ENCODE results near the gene MZF1.

- TF ChIP-seq EZH2 (IDR thresholded peaks at IDR 0.05; ENCODE audit: insufficient read depth, low read length) (no peak), CTCF (IDR thresholded peaks at IDR 0.05; ENCODE audit: insufficient read depth, low read depth, low read length) (no peak)
Measured at GRCh38 chr19:58557221-58558065, 15.7 kb downstream of the MZF1 start.
